ENCODE measurements around the gene LPCAT2. TPM values are rescaled to one million over a fixed set of nuclear protein-coding genes. Genes with fewer than 3 reads are reported as not detected.

Gene LPCAT2
- total RNA-seq, 2 experiments from 2014 or later = not detected

GRCh38 chr16:55623640-55624039 is 114.8 kb downstream of the LPCAT2 start:
- Histone ChIP-seq H3K27ac (ENCODE audit: low read depth, low read length, poor library complexity, severe bottlenecking) (no peak overlapping the region), H4K20me1 (ENCODE audit: insufficient read depth, low read length) (no peaks in the 10 kb centered on the region), H3K9me3 (ENCODE audit: low read length) (no peaks in the 10 kb centered on the region), H3K79me2 (ENCODE audit: insufficient read depth, low read depth, low read length) (no peaks in the 10 kb centered on the region), H3K9me2 (ENCODE audit: insufficient read depth, low read length) (no peaks in the 10 kb centered on the region), H3K4me1 (ENCODE audit: insufficient read depth, low read length, poor library complexity, severe bottlenecking) (no peaks in the 10 kb centered on the region), H3K4me3 (ENCODE audit: low read depth, low read length, poor library complexity, severe bottlenecking) (no peak overlapping the region), H3K36me3 (ENCODE audit: insufficient read depth, low read length) (no peaks in the 10 kb centered on the region), H2AFZ (ENCODE audit: low read length) (no peak overlapping the region), H3K4me2 (ENCODE audit: low read length) (no peak overlapping the region)
- POLR2A ChIA-PET = no interaction called here
- BruUV-seq (replicated peaks) = no TSS peak
- no peak for DNase-seq (ENCODE audit: low spot score)
- TF ChIP-seq EZH2phosphoT487 (IDR thresholded peaks at IDR 0.05; ENCODE audit: borderline replicate concordance, low read depth, low read length) (no peak), CTCF (conservative IDR thresholded peaks at IDR 0.05; ENCODE audit: low read length) (peak; percentile 19; the same call in 1 of the 2 replicates)
- CTCF ChIA-PET (ENCODE audit: unreplicated experiment) = no interaction called here
- intact Hi-C loops (cut with micrococcal nuclease; ENCODE audit: unreplicated experiment) = no loop called here

- POLR2A ChIA-PET = interaction anchor here (1.4 kb wide), 1 partner anchor 9 kb away, joined by 3 read pairs; no protein-coding TSS in a partner anchor
- BruUV-seq (replicated peaks) = no TSS peak
- TF ChIP-seq EZH2phosphoT487 (IDR thresholded peaks at IDR 0.05; ENCODE audit: borderline replicate concordance, low read depth, low read length) (no peak), CTCF (conservative IDR thresholded peaks at IDR 0.05; ENCODE audit: low read length) (no peak)
Measured at GRCh38 chr16:55624696-55625095, 115.8 kb downstream of the LPCAT2 start.

GRCh38 chr16:55625843-55626242 is 117.0 kb downstream of the LPCAT2 start:
- Histone ChIP-seq H3K9me3 (ENCODE audit: low read length) (no peaks in the 10 kb centered on the region), H3K4me3 (ENCODE audit: low read depth, low read length, poor library complexity, severe bottlenecking) (no peak overlapping the region), H3K79me2 (ENCODE audit: insufficient read depth, low read depth, low read length) (no peaks in the 10 kb centered on the region), H3K4me2 (ENCODE audit: low read length) (no peak overlapping the region), H3K27ac (ENCODE audit: low read depth, low read length, poor library complexity, severe bottlenecking) (no peak overlapping the region), H3K9me2 (ENCODE audit: insufficient read depth, low read length) (no peaks in the 10 kb centered on the region), H3K36me3 (ENCODE audit: insufficient read depth, low read length) (no peaks in the 10 kb centered on the region), H3K4me1 (ENCODE audit: insufficient read depth, low read length, poor library complexity, severe bottlenecking) (no peaks in the 10 kb centered on the region), H2AFZ (ENCODE audit: low read length) (no peak overlapping the region), H4K20me1 (ENCODE audit: insufficient read depth, low read length) (no peaks in the 10 kb centered on the region)
- intact Hi-C loops (cut with micrococcal nuclease; ENCODE audit: unreplicated experiment) = no loop called here
- CTCF ChIA-PET (ENCODE audit: unreplicated experiment) = no interaction called here
- BruUV-seq (replicated peaks) = no TSS peak
- POLR2A ChIA-PET = interaction anchor here (1.4 kb wide), 1 partner anchor 10 kb away, joined by 3 read pairs; no protein-coding TSS in a partner anchor
- TF ChIP-seq EZH2phosphoT487 (IDR thresholded peaks at IDR 0.05; ENCODE audit: borderline replicate concordance, low read depth, low read length) (no peak), CTCF (conservative IDR thresholded peaks at IDR 0.05; ENCODE audit: low read length) (no peak)
- no peak for DNase-seq (ENCODE audit: low spot score)

More at GRCh38 chr16:55624696-55625095, 115.8 kb downstream of the LPCAT2 start:
- Histone ChIP-seq H3K9me2 (ENCODE audit: insufficient read depth, low read length) (no peaks in the 10 kb centered on the region), H3K79me2 (ENCODE audit: insufficient read depth, low read depth, low read length) (no peaks in the 10 kb centered on the region), H3K4me3 (ENCODE audit: low read depth, low read length, poor library complexity, severe bottlenecking) (no peak overlapping the region), H3K27ac (ENCODE audit: low read depth, low read length, poor library complexity, severe bottlenecking) (no peak overlapping the region), H3K4me1 (ENCODE audit: insufficient read depth, low read length, poor library complexity, severe bottlenecking) (no peaks in the 10 kb centered on the region), H2AFZ (ENCODE audit: low read length) (no peak overlapping the region), H3K36me3 (ENCODE audit: insufficient read depth, low read length) (no peaks in the 10 kb centered on the region), H3K9me3 (ENCODE audit: low read length) (no peaks in the 10 kb centered on the region), H4K20me1 (ENCODE audit: insufficient read depth, low read length) (no peaks in the 10 kb centered on the region), H3K4me2 (ENCODE audit: low read length) (no peak overlapping the region)
- CTCF ChIA-PET (ENCODE audit: unreplicated experiment) = no interaction called here
- DNase-seq (ENCODE audit: low spot score) = no peak
- intact Hi-C loops (cut with micrococcal nuclease; ENCODE audit: unreplicated experiment) = no loop called here

Data from OCI-LY7 (cell line).